Right lobe of liver (tissue), 4 donors: ENCODE results near the gene CADM2.

Experiments
- CTCF ChIP-seq, 4 donors: fragments of 200-600 bp in 3 of 4; fragments of 450-650 bp in 1 of 4; IDR thresholded peaks; one replicate each; pipeline versions ENCODE4 v1.5.1 to v1.8.0; 2016 to 2022; ENCODE audit warnings: antibody characterized with exemption in 4 of 4, mild to moderate bottlenecking in 2 of 4
- POLR2A ChIP-seq: fragments of 450-650 bp; IDR thresholded peaks from one replicate; pipeline ENCODE4 v1.6.1; 2017; ENCODE audit warnings: antibody characterized with exemption, mild to moderate bottlenecking
- donor health status: DM: no; HTN: no; CAD: no.
- donor health status: DM: no; HTN: no; CAD: no.
- donor health status: DM: no; HTN: yes; CAD: no.

GRCh38 chr3:85041001-85041400, 82.2 kb downstream of the CADM2 start:
- TF ChIP-seq POLR2A (no peak), CTCF (IDR thresholded peaks at IDR 0.05) (no peak)
